Body of pancreas (tissue), 4 donors: ENCODE results near the gene DDX5.

Experiments used
- CTCF ChIP-seq, 7 experiments: fragments of 450-650 bp in 4 of 7; fragments of 200-600 bp in 3 of 7; sonication (generic) in 3 of 7; IDR thresholded peaks; one replicate each; pipeline ENCODE4 v1.5.1; 2016 to 2019; ENCODE audit warnings: antibody characterized with exemption in 7 of 7
- POLR2A ChIP-seq, 3 donors: fragments of 450-650 bp; IDR thresholded peaks; one replicate each; pipeline ENCODE4 v1.6.1; 2016; ENCODE audit warnings: antibody characterized with exemption in 3 of 3, mild to moderate bottlenecking in 2 of 3

GRCh38 chr17:64554028-64554637 lies 48.0 kb upstream of the DDX5 start:
- no peak for TF ChIP-seq POLR2A (IDR thresholded peaks at IDR 0.05)
- TF ChIP-seq CTCF (IDR thresholded peaks at IDR 0.05): no peak
